GM18505 (cell line): ENCODE measurements around the gene GNAO1.
"Not testable (repeated sequence)": the region's sequence is repeated elsewhere in the genome, so short reads cannot be mapped to it uniquely, and the experiment has no call there.

ENCODE experiments used
- ATAC-seq: cut with Tn5 transposase; IDR thresholded peaks from one replicate; pipeline ENCODE4 v1.9.1; 2021; ENCODE audit not compliant: unreplicated experiment
- POLR2A ChIP-seq: IDR thresholded peaks from 4 replicates; pipeline ENCODE4 v1.6.1; 2011; ENCODE audit warnings: borderline replicate concordance; ENCODE audit not compliant: insufficient read depth, insufficient read length; ENCODE audit errors: extremely low read depth

The GNAO1 gene

DNA sequence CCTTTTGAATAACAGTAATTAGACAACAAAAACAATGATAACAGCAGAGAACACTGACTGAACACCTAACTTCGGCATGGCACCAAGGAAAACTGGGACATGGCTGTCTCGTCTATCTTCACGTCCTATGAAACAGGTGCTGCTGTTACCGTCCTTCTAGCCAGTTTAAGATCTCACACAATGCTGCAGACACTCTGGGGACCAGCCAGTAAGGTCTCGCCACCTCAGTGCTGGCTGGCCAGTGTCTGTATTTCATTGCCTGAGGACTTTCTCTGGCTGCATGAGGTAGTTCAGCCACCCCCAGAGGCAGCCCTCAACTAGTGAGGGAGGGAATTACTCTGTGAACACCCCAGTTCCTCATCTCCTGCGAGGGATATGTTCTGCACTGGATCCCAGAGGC, 176.5 kb downstream of the GNAO1 start:
- ATAC-seq: no peak
- no peak for TF ChIP-seq POLR2A

DNA sequence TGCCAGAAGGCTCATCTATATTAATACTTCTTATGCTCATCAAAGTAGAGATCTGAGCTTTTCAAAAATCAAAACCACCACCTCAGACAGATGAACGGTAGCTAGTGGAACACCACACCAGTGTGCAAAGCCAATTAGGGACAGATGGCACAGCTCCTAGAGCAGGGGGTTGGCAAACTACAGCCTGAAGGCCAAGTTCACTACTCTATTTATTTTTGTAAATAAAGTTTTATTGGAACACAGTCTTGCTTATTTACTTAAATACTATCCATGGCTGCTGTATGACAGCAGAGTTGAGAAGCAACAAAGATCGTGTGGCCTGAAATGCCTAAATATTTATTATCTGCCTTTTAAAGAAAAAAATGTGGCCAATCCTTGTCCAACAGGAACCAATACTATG, 177.3 kb downstream of the GNAO1 start:
- TF ChIP-seq POLR2A: no peak
- ATAC-seq: no peak

DNA sequence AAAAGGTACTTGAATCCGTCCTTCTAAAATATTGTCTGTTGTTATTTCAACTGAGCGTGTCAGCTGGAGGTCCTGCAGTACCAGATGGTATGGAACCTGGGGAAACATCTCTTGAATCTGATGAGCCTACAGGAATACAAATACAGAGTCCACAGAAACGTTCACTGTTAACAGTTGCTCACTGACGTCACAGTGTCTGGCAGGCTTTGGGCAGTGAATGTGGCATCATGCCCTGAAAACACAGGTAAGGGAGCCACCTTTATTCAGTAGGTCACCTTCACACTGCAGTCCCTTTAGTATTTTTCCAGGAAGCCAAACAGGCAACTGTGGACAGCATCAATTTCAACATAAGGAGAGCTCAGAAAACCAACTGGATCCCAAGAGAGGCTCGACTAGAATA, 177.9 kb downstream of the GNAO1 start:
- no peak for ATAC-seq
- TF ChIP-seq POLR2A: no peak

DNA sequence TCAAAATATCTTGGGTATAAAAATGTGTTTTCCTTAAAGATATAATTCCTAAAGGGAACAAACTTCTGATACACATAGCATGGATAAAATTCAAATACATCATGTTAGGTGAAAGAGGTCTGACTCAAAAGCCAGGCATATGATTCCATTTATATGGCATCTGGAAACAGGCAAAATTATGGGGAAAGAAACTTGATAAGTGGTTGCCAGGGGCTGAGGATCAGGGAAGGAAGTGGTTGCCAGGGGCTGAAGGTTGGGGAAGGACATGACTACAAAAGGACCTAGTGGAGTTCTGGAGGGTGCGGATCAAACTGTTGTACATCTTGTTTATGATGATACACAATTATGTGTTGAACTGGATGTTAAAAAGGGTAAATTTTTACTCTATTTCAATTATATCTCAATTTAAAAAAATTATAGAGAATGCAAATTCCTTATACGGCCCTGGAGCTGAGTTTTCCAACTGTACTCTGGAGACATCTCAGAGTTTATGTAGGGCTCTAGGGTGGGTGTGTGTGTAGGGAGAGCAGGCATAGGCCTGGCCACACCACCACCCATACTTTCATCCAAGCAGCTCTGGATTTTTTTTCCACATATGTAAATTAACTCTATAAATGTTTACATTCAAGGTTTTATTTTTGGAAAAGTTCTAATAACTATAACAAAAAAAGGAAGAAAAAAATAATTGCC, 179.0 kb downstream of the GNAO1 start:
- TF ChIP-seq POLR2A: no peak
- ATAC-seq: no peak

DNA sequence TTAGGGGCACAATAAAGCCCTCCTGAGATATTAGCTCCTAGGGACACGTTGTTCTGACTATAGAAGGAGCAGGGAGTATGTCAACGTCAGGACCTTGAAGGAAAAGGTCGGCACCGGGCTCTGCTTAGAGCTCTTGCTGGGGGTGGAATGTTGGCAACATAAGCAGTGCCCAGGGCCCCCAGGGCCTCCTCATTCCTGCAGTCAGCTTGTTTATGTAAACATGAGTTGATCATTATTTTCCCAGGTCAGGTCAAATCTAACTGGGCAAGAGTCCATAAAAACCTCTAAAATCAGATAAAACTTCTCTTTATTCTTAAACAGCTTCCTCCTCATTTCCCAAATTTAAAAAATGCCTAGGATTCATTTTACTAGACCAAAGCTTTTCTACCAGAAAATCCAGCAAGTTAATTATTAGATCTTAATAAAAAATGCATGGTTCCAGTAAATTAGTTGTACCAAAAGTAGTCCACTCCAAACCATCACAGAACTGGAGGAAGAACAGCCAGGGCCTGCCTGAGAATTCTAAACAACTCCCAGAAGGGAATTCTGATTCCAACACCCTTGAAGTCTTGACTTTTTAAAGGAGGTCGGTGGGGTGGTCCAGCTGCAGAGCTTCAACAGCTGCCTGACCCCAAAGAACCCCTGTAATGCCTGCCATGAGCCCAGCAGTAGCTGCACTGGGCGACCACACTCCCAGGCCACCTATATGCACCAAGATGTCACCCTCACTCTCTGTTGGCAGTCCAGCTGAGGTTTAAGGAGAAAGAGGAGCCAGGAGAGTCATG, 179.8 kb downstream of the GNAO1 start:
- no peak for ATAC-seq
- no peak for TF ChIP-seq POLR2A

DNA sequence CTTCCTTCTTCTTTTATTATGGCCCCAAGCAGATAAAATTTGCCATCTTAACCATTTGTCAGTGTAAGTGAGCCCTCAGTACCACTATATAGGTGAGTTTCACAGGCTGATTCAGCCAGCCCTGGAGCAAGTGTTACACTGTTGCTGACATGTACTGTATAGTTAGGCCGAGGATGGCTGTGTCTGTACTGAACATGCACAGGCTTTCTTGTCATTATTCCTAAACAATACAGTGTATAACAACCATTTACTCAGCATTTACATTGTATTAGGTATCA, 180.3 kb downstream of the GNAO1 start:
- ATAC-seq: no peak
- no peak for TF ChIP-seq POLR2A

DNA sequence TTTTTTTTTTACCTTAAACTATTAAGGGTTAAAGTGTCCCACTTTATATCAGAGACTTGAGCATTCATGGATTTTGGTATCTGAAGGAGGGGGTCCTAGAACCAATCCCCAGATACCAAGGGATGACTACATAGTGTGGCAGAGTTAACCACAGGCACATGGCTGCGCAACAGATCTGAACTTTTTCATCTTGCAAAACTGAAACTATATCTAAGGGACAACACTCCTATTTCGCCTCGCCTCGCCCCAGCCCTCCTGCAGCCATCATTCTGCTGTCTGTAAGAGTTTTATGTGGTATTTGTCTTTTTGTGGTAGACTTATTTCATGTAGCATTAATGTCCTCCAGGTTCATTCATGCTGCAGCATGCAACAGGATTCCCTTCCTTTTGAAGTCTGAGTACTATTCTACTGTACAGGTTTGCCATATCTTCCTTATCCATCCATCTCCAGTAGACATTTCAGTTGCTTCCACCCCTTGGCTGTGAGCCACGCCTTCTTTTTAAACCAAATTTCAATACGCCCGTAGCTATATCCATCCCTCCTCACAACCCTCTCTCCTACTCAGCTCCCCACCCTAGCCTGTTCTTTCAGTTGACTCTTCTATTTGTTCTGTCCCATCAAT, 180.8 kb downstream of the GNAO1 start:
- TF ChIP-seq POLR2A: no peak
- ATAC-seq: no peak

DNA sequence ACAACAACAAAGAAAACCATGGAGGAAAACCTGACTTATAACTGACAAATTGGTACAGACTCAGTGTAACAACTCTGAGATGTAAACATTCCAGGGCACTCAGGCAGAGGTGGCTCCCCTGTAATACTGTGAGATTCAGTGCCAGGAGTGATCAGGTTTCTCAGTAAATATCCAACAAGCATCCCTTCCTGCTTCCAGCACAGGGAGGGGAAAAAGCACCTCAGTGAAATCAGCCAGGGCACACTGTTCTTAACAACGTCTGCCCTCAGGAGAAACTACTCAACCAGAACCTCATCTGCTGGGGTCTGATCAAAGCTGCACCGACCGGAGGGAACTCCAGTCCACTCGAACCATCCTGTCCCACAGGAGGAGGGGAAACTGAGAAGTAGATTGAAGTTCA, 181.7 kb downstream of the GNAO1 start:
- TF ChIP-seq POLR2A: no peak
- no peak for ATAC-seq

DNA sequence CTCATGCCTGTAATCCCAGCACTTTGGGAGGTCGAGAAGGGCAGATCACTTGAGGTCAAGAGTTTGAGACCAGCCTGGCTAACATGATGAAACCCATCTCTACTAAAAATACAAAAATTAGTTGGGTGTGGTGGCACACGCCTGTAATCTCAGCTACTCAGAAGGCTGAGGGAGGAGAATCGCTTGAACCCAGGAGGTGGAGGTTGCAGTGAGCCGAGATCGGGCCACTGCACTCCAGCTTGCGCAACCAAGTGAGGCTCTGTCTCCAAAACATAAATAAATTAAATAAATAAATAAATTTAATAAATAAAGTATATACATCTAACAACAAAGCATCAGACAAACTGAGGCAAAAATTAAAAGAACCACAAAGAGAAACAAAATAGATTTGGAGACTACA, 184.5 kb downstream of the GNAO1 start:
- not testable (repeated sequence) for ATAC-seq

DNA sequence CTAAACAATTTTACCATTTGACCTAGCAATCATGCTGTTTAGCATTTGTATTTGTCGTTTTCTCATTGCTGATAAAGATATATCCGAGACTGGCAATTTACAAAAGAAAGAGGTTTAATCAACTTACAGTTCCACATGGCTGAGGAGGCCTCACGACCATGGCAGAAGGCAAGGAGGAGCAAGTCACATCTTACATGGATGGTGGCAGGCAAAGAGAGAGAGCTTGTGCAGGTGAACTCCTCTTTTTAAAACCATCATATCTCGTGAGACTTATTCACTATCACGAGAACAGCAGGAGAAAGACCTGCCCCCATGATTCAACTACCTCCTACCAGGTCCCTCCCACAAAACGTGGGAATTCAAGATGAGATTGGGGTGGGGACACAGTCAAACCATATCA, 187.8 kb downstream of the GNAO1 start:
- not testable (repeated sequence) for ATAC-seq

DNA sequence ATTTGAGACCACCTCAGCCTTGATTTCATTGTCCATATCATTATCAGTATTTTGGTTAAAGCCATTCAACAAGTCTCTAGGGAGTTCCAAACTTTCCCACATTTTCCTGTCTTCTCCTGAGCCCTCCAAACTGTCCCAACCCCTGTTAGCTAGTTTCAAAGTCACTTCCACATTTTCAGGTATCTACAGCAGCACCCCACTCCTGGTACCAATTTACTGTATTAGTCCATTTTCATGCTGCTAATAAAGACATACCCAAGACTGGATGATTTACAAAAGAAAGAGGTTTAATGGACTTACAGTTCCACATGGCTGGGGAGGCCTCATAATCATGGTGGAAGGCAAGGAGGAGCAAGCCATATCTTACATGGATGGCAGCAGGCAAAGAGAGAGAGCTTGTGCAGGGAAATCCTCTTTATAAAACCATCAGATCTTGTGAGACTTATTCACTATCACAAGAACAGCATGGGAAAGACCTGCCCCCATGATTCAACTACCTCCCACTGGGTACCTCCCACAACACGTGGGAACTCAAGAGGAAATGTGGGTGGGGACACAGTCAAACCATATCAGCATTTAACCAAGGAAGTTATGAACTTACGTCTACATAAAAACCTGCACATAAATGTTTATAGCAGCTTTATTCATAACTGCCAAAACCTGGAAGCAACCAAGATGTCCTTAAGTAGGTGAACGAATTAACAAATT, 189.6 kb downstream of the GNAO1 start:
- not testable (repeated sequence) for ATAC-seq

DNA sequence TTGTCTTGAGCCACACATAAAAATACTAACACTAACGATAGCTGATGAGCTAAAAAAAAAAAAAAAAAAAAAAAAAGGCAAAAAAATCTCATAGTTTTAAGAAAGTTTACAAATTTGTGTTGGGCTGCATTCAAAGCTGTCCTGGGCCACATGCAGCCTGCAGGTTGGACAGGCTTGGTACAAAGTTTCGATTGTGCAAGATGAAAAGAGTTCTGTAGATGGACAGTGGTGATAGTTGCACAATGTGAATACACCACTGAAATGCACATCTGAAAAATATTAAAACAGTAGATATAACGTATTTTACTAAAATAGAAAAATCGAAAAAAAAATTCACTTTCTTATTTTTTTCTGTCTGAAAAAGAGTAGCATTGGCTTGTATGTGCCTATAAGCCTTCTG, 191.2 kb downstream of the GNAO1 start:
- no peak for ATAC-seq

DNA sequence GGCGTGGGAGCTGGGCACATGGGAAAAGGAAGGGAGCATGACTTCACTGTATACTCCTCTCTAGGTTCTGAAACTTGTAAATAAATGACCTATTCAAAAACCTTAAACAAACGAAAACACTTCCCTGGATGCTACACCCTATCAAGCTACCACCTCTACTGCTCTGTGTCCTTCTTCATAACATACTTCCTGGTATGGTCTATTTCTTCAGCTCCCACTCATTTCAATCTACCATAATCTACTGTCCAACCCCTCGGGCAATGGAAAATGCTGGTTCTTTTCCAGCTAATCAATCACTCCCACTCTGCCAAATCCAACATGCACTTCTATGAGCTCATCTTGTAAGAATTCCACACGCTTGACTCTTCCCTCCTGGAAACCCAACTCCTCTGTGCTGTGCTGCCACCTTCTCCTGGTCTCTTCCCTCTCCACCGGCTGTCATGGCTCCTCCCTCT, 191.6 kb downstream of the GNAO1 start:
- no peak for TF ChIP-seq POLR2A
- no peak for ATAC-seq

More for the DNA sequence above, 191.2 kb downstream of the GNAO1 start:
- no peak for TF ChIP-seq POLR2A

DNA sequence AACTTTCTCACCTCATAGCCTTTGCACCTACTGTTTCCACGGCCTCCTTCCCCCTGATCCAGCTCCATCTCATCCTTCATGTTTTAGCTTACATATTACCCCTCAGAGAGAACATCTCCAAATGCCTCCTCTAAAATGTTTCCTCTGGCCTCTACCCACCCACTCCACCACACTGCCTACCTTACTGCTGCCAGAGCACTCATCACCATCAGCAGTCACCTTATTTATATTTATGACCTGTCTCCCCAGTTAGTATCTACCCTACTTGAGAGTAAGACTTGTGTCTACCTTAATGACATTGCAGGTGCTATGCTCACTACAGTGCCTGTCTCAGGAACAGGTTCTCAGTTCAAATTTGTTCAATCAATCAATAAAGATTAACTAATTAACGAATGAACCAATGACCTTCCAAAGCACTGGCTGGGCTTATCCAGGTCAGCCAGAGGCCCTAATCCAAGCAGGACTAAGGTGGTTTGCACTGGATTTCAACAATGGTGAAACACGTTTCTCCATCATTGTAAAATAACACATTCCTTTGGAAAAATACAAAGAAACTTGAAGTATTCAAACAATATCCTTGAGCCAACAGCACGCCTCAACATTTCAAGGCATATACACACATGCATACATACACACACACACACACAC, 192.9 kb downstream of the GNAO1 start:
- no peak for TF ChIP-seq POLR2A
- no peak for ATAC-seq

DNA sequence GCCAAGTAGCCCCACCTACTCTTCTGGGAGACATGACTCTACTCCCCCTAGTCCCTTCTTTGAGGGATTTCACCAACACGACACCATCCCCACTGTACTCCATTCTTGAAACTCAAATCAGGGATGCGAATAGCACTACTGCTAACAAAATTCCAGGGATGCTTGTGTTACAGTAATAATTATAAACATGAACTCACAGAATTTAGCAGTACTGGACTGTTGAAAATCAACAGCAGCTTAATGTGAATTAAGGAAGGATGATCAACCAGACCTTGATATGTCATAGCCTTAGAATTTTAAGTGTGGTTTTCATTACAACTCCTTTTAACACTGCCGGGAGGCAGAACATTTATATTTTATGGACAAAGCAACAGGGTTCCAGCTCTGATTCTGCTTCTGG, 196.1 kb downstream of the GNAO1 start:
- ATAC-seq: no peak
- no peak for TF ChIP-seq POLR2A
